Kidney (tissue), 14 donors: Measurements from ENCODE around the gene PRR36. TPM values are rescaled to one million over a fixed set of nuclear protein-coding genes. Genes with fewer than 3 reads are reported as not detected.
A peak's percentile ranks its signal among the peaks of the same experiment; 100 is the strongest.

ENCODE experiments used
- DNase-seq, 5 donors: peaks; one replicate each; pipeline ENCODE4 v3.0.0-alpha.2; 2013 to 2020
- FAIRE-seq: peaks from 2 replicates; lab custom pipeline; 2012; peaks lifted over from hg19 to GRCh38; lab: Jason Lieb, UNC
- H3K27ac ChIP-seq, 2 donors: one replicate each; pipeline ENCODE4 v1.7.0; 2013; ENCODE audit warnings: low read depth in 2 of 2, low read length in 2 of 2, inconsistent platforms in 1 of 2
- H3K27me3 ChIP-seq: one replicate; pipeline ENCODE4 v1.7.1; 2013; ENCODE audit warnings: low read length, inconsistent platforms; ENCODE audit not compliant: control insufficient read depth, insufficient read depth
- H3K36me3 ChIP-seq, 3 donors: one replicate each; pipeline versions ENCODE4 v1.7.0 to v1.7.1; 2013; ENCODE audit warnings: low read length in 3 of 3, control low read depth in 1 of 3, inconsistent platforms in 1 of 3; ENCODE audit not compliant: insufficient read depth in 3 of 3, control insufficient read depth in 2 of 3
- H3K4me1 ChIP-seq, 3 donors: one replicate each; pipeline versions ENCODE4 v1.7.0 to v1.7.1; 2013; ENCODE audit warnings: low read length in 3 of 3, inconsistent platforms in 1 of 3, low read depth in 1 of 3; ENCODE audit not compliant: control insufficient read depth in 2 of 3, insufficient read depth in 2 of 3
- H3K4me3 ChIP-seq, 3 donors: one replicate each; pipeline versions ENCODE4 v1.7.0 to v1.8.1; 2013; ENCODE audit warnings: low read length in 3 of 3, control low read depth in 1 of 3, inconsistent platforms in 1 of 3
- H3K9ac ChIP-seq, 3 donors: one replicate each; pipeline versions ENCODE4 v1.7.0 to v1.7.1; 2013; ENCODE audit warnings: low read length in 3 of 3, control low read depth in 1 of 3, inconsistent platforms in 1 of 3
- H3K9me3 ChIP-seq, 3 donors: one replicate each; pipeline versions ENCODE4 v1.7.0 to v1.7.1; 2013; ENCODE audit warnings: low read length in 3 of 3, control low read depth in 1 of 3, inconsistent platforms in 1 of 3; ENCODE audit not compliant: control insufficient read depth in 2 of 3, insufficient read depth in 1 of 3
- intact Hi-C: fragments of 100-400 bp; cut with DNase I; formaldehyde crosslinking; loops from one replicate; pipeline ENCODE4 v1.11.1; 2022
- polyA plus RNA-seq: library from polyadenylated mRNA; stranded (reverse); fragments of 350-450 nt; fragmentation: Illumina TruSeq; extraction: RNeasy Lipid Tissue Mini Kit (QIAGEN cat#74804); gene quantifications from one replicate; pipeline ENCODE4 v1.2.3, GENCODE V29; 2014; ENCODE audit warnings: low read depth, low replicate concordance; ENCODE audit not compliant: insufficient read depth
- total RNA-seq: library from RNA; stranded (reverse); fragmentation: NEBNext Ultra II Directional; extraction: Animal tissue kit (Norgen Biotek cat#: 25700); gene quantifications from one replicate; pipeline ENCODE4 v1.2.1, GENCODE V29; 2021
- TF ChIP-seq, protein P1 (sequence below): IDR thresholded peaks from 3 replicates; pipeline ENCODE4 v1.5.1; 2012; ENCODE audit warnings: mild to moderate bottlenecking, moderate library complexity, borderline replicate concordance; ENCODE audit not compliant: insufficient read depth; ENCODE audit errors: extremely low read depth
- donor health status: control.
- donor health status: control.
- donor health status: control.
- donor health status: control.
- donor health status: control.
- donor health status: DM: yes; HTN: yes; CAD: no.
- donor health status: Normal renal cell carcinoma (clear cell type).

The PRR36 gene
- total and polyA plus RNA-seq, 2 donors from 2014 or later = 1.1 to 4.2 TPM

DNA sequence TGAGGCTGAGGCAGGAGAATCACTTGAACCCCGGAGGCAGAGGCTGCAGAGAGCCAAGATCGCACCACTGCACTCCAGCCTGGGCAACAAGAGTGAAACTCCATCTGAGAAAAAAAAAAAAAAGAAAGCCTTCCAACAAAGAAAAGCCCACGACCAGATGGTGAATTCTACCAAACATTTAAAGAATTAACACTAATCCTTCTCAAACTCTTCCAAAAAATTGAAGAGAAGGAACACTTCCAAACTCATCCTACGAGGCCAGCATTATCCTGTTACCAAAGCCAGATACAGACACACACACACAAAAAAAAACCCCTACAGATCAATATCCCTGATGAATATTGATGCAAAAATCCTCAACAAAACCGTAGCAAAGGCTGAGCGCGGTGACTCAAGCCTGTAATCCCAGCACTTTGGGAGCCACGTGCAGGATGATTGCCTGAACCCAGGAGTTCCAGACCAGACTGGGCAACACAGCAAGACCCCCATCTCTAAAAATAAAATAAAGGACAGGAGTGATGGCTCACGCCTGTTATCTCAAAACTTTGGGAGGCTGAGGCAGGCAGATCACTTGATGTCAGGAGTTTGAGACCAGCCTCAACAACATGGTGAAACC, 50.4 kb downstream of the PRR36 start:
- H3K27me3 ChIP-seq = no peaks in the 10 kb centered on the region
- peaks cover 0 to 2% (median 0%) of the 10 kb centered on the region in 3 donors for H3K9me3 ChIP-seq
- intact Hi-C loops = no loop called here
- no peak overlapping the region for H3K9ac ChIP-seq
- no peaks in the 10 kb centered on the region for H3K4me1 ChIP-seq
- FAIRE-seq = no peak
- TF ChIP-seq, protein P1, sequence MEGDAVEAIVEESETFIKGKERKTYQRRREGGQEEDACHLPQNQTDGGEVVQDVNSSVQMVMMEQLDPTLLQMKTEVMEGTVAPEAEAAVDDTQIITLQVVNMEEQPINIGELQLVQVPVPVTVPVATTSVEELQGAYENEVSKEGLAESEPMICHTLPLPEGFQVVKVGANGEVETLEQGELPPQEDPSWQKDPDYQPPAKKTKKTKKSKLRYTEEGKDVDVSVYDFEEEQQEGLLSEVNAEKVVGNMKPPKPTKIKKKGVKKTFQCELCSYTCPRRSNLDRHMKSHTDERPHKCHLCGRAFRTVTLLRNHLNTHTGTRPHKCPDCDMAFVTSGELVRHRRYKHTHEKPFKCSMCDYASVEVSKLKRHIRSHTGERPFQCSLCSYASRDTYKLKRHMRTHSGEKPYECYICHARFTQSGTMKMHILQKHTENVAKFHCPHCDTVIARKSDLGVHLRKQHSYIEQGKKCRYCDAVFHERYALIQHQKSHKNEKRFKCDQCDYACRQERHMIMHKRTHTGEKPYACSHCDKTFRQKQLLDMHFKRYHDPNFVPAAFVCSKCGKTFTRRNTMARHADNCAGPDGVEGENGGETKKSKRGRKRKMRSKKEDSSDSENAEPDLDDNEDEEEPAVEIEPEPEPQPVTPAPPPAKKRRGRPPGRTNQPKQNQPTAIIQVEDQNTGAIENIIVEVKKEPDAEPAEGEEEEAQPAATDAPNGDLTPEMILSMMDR = no peak
- H3K27ac ChIP-seq = no peak overlapping the region
- no peak for DNase-seq
- H3K36me3 ChIP-seq = no peaks in the 10 kb centered on the region
- H3K4me3 ChIP-seq = no peak overlapping the region

DNA sequence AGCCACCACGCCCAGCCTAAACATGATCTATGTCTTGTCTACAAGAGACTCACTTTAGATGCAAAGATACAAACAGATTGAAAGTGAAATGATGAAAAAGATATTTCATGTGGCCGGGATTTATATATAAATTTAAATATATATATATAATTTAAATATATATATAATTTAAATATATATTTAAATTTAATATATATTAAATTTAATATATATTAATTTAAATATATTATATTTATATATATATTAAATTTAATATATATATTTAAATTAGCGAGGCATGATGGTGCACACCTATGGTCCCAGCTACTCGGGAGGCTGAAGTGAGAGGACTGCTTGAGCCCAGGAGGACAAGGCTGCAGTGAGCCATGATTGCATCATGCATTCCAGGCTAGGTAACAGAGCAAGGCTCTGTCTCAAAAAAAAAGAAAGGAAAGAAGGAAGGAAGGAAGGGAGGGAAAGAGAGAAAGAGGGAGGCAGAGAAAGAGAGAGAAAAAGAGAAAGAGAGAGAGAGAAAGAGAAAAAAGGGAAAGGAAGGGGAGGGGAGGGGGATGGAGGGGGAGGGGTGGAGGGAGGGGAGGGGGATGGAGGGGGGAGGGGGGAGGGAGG, 51.2 kb downstream of the PRR36 start:
- Histone ChIP-seq H3K27me3 (no peaks in the 10 kb centered on the region), H3K27ac (no peak overlapping the region), H3K9ac (no peak overlapping the region), H3K36me3 (no peaks in the 10 kb centered on the region), H3K4me1 (no peaks in the 10 kb centered on the region), H3K9me3 (peaks cover 0 to 3% (median 0%) of the 10 kb centered on the region in 3 donors), H3K4me3 (no peak overlapping the region)
- TF ChIP-seq, protein P1 = no peak
- no peak for DNase-seq
- FAIRE-seq = peak; percentile 79
- intact Hi-C loops = no loop called here

DNA sequence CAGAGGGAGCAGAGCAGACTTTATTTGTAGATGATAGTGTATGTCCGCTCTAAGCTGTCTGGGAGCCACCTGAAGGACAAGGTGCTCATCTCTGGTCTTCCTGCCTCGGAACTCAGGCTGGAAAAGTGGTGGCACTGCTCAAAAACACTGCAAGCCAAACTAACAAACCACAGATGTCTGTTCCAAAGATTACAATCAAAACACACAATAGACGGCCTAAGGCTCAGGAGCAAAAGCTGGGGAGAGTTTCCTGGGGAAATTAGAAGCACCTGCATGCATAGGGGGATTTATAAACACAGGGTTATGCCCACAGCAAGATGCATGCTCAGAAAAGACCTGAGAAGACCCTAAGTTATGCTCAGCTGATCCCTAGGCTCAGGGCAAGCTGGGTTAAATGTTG, 53.6 kb downstream of the PRR36 start:
- no peak overlapping the region for H3K27ac ChIP-seq
- peaks cover 0 to 5% (median 3%) of the 10 kb centered on the region in 3 donors for H3K9me3 ChIP-seq
- H3K27me3 ChIP-seq = no peaks in the 10 kb centered on the region
- no peaks in the 10 kb centered on the region for H3K36me3 ChIP-seq
- DNase-seq (no peak), FAIRE-seq (no peak)
- intact Hi-C loops = no loop called here
- H3K9ac ChIP-seq = no peak overlapping the region
- H3K4me3 ChIP-seq = no peak overlapping the region
- TF ChIP-seq, protein P1 = no peak
- H3K4me1 ChIP-seq = no peaks in the 10 kb centered on the region

DNA sequence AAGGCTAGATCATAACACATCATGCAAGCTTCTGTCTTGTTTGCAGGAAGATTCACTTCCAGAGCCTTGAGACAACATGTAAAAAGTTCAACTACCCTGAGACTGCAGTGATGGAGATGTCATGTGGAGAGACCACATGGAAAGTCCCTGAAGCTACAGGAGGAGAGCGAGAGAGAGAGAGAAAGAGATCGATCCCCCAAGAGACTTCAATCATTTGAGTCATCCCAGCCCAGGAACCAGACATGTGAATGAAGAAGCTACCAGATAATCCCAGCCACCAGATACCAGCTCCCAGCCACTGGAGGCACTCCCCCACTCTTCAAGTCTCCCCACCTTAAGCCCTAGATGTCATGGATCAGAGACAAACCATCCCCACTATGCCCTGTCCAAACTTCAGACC, 54.9 kb downstream of the PRR36 start:
- no peaks in the 10 kb centered on the region for H3K4me1 ChIP-seq
- no peak for FAIRE-seq
- intact Hi-C loops = no loop called here

More for the DNA sequence above, 54.9 kb downstream of the PRR36 start:
- Histone ChIP-seq H3K27me3 (no peaks in the 10 kb centered on the region), H3K4me3 (no peak overlapping the region), H3K9ac (no peak overlapping the region), H3K27ac (no peak overlapping the region), H3K9me3 (peaks cover 0 to 5% (median 3%) of the 10 kb centered on the region in 3 donors), H3K36me3 (no peaks in the 10 kb centered on the region)
- no peak for DNase-seq
- TF ChIP-seq, protein P1 = no peak
